T follicular helper cell (primary cell): ENCODE data around the gene KLHL30.
"Not testable (repeated sequence)": the region's sequence is repeated elsewhere in the genome, so short reads cannot be mapped to it uniquely, and the experiment has no call there.

Experiments used
- DNase-seq: peaks from one replicate; pipeline ENCODE4 v3.0.0-alpha.2; 2020; ENCODE audit warnings: low read depth

The KLHL30 gene

GRCh38 chr2:238161291-238162051 is 23.0 kb downstream of the KLHL30 start:
- DNase-seq: no peak

DNA sequence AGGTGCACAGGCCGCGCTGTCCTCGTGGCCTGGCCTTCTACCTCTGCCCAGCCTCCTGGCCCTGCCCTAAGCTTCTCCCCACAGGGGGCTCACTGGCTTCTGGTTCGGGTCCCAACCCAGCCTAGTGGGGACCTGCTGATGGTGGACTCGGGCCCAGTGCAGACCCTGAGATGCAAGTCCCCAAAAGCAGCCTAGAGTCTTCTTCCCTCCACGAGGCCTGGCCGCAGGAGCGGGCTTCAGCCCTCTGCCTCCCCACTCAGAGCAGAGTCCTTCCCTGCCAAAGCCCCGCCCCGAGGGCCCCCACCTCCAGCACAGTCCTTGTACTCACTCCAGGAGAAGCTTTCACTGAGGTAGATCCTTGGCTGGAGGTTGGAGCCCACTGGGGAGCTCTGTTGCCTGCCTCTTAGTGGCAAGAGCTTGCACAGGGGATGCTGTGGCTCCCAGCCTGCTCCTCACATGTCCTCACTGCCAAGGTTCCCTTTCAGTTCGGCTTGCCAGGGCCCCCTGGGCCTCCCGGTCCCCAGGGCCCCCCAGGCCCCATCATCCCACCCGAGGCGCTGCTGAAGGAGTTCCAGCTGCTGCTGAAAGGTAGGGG is 23.9 kb downstream of the KLHL30 start:
- no peak for DNase-seq

GRCh38 chr2:238162846-238163441 is 24.5 kb downstream of the KLHL30 start:
- DNase-seq: no peak

DNA sequence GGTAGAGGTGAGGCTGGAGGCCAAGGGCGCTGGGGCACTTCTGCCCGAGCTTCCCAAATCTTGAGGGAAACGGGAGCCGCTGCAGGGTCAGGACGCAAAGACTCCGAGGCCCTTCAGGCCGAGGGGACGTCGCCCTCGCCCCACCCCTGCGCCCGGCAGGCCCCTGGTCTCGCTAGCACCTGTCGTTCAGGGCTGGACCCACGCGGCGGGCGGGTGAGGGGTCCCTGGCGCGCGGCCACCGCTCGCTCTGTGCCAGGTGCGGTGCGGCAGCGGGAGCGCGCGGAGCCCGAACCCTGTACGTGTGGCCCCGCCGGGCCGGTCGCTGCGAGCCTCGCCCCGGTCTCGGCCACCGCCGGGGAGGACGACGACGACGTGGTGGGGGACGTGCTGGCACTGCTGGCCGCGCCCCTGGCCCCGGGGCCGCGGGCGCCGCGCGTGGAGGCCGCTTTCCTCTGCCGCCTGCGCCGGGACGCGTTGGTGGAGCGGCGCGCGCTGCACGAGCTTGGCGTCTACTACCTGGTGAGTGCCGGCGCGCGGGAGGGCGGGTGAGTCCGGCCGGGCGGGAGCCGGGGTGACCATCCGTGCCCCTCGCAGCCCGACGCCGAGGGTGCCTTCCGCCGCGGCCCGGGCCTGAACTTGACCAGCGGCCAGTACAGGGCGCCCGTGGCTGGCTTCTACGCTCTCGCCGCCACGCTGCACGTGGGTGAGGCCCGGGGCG is 25.2 kb downstream of the KLHL30 start:
- DNase-seq: no peak

GRCh38 chr2:238164906-238165287 is 26.4 kb downstream of the KLHL30 start:
- DNase-seq: no peak

GRCh38 chr2:238165288-238165921 is 26.9 kb downstream of the KLHL30 start:
- no peak for DNase-seq

DNA sequence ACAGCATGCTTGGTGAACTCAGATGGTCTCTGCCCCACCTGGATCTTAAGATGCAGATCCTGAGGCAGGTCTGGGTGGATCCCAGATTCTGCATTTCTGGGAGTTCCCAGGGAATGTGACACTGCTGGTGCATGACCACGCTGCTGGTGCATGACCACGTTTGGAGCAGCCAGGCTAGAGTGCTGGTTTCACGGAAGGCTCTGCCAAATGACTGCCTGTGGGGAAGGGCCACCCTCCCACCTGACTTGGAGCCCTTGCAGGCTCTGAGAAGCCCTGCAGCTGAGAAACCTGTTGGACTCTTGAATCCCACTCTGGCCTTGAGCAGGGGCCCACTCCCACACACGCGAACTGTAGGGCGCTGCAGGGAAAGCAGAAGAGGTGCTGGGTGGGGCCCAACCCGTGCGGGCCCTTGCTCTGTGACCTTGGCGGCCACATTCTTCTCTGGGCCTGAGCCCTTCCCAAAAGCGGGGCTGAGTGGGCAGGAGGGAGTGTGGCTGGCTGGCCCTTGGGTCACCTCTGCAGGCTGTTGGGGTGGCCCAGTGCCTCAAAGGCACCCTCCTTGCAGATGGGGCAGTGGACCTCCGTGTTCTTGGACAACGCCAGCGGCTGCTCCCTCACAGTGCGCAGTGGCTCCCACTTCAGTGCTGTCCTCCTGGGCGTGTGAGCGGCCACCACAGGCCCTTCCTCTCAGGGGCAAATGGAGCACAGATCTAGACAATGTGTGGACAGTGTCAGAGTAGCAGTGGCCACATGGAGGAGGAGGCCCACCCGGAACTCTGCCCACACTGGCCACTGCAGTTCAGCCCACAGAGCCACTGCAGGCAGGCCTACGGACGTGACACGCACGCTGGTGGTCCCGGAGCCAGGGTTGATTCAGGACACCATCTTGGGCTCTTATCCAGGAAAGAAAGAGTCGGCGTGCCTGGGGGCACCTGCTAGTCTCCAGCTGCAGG is 28.2 kb downstream of the KLHL30 start:
- no peak for DNase-seq

DNA sequence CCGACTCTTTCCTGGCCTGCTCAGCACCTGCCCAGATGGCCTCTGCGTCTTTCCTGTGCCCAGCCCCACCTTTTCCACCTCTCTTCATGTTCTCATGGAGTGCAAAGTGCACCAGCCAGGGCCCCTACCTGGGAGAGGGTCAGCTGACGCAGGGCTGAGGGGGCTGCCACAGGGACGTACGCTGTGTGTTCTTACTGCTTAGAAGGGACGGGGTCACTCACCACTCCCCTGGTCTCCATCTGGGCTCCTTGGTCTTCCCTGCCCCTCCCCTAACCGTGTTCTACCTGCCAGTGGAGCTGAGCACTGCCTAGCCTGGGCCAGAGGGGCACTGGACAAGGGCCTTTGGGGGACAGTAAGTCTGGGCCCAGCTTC is 28.9 kb downstream of the KLHL30 start:
- no peak for DNase-seq

DNA sequence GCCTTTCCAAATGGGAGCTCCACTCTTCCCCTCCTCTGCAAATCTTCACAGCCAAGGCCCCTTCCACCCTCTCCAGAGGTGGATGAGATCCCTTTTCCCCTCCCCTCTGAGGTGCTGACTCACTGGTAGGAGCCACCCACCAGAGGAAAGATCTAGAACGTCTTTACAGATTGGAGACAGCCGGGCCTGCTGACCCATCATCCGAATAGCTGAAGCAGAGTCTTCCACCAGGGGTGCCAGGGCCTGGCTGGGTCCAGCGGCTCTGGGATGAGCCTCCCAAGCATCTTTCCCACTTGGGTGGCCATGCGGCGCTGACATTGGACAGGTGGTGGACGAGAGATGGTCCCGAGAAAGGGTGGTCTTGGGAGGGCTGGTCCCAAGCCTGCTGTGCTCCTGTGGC is 29.3 kb downstream of the KLHL30 start:
- no peak for DNase-seq

DNA sequence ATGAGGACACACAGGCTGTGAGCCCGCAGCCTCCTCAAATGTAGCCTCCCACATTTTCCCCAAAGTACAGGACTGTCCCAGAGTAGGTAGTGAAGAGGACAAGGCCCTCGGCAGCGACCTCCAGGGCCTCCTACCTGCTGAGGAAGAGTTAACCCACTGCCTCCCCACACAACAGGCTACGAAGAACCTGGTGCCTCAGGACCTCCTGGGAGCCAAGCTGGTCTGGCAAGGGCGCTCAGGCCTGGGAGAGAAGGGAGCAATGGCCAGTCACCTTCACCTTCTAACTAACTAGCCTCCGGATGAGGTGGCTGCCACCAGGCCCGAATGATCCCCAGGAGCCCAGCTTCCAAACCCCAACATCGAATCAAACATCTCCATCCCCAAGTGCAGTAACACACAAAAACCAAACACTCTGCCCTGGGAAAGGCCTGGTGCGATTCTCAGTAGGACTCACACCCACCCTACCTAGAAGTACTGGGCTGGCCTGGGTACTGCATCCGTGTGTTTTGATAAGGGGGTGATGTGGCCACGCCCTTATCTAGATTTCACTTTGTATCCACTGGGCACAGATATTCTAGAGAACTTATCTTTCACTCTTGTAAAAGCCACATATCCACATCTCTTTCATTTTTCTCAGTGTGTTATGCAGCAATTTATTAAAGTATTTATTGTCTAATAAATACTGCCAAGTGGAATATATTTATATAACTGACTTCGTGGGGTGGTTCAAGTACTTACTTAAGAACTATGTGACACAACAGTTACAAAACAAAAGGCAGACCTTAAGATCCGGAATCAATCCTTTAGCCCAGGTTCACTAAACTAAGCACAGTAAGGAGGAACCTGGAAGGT is 30.0 kb downstream of the KLHL30 start:
- DNase-seq: no peak

GRCh38 chr2:238169048-238169707 is 30.7 kb downstream of the KLHL30 start:
- DNase-seq: no peak

GRCh38 chr2:238169708-238170251 is 31.3 kb downstream of the KLHL30 start:
- no peak for DNase-seq

- no peak for DNase-seq
Observed at GRCh38 chr2:238170386-238171071, 32.1 kb downstream of the KLHL30 start.

DNA sequence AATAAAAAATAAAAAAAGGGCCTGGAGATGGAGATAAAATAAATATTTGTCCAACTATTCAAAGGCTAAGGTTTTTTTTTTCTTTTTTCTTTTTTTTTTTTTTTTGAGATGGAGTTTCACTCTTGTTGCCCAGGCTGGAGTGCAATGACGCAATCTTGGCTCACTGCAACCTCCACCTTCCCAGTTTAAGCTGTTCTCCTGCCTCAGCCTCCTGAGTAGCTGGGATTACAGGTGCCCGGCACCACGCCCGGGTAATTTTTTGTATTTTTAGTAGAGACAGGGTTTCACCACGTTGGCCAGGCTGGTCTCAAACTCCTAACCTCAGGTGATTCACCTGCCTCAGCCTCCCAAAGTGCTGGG is 32.6 kb downstream of the KLHL30 start:
- not testable (repeated sequence) for DNase-seq

DNA sequence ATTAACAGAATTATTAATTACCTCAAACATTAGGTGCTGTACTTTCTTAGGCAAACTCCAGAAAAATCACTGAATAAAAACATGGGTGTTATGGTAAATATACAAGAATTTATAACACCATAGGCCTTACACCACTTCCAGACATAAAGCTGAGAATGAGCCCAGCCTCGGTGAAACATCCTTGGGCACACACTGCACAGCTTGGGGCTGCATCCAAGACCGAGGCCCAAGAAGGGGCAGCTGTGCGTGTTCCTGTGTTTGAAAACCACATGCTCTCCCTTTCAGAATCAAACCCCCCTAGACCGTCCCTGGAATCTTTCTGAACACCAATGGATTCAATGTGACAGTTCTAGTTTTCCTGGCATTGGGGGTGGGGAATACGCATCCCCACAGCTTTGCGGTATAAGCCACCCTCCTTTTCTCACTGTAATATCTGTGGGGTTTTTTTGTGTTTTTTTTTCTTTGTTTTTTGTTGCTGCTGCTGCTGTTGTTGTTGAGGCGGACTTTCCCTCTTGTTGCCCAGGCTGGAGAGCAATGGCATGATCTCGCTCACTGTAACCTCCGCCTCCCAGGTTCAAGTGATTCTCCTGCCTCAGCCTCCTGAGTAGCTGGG is 33.2 kb downstream of the KLHL30 start:
- no peak for DNase-seq

DNA sequence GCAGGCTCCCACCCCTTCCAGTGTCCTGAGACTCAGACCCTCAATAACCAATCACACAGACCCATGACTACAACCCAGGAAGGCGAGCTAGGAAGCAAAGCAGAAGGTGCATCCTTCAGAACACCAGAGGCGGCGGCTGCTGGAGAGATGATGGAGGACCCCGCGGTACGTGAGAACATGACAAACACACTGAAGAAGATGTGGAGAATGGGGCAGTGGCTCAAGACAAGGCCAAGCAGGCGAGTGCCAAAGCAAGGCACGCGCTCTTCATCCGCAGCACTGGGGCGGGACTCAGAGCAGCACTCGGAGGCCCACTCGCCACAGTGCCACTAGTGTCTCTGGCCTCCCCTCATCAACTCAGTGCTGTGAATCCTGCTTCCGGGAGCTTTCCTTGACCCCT is 34.0 kb downstream of the KLHL30 start:
- DNase-seq: no peak

GRCh38 chr2:238173692-238174091 is 35.2 kb downstream of the KLHL30 start:
- DNase-seq: no peak

DNA sequence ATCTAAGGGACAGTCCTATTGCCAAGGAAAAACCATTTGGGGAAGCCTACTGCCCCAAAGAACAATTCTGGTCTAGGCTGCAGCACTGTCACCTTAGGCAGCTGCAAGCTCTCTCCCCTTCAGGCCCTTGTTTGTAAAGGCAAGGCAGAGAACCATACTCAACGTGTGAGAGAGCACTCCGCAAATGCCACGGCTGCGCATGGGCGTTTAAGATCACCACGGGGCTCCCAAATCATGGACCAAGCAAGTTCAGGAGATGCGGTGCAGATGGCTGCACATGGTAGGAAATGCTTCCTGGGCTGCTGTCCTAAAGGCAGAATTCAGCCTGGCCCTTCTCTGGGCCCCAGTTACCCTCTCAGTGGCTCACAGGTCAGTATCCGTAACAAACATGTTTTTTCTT is 35.8 kb downstream of the KLHL30 start:
- no peak for DNase-seq
